GM21528 (cell line): ENCODE results near the gene ELF4.

ENCODE experiments used
- ATAC-seq: cut with Tn5 transposase; IDR thresholded peaks from one replicate; pipeline ENCODE4 v1.9.1; 2021; ENCODE audit warnings: mild to moderate bottlenecking, moderate library complexity; ENCODE audit not compliant: unreplicated experiment, low FRiP score

The ELF4 gene

DNA sequence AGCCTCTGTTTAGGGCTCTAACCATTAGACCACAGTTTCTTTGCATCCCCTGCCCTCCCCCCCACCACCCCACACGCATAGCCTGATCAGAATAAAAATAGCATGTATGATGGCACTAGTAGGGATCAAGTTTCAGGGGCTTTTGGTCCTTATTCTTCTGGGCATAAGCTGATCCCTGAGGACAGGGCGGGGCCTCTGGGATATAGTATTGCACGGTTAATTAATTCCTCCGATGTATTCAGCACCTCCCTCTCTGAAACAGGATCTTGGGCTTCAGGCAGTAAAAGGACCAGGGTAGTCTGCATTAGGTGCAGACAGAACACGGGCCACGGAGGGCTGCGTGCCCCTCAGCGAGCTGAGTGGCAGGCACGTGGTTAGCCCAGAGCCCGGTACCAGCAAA lies 57.1 kb downstream of the ELF4 start:
- no peak for ATAC-seq

DNA sequence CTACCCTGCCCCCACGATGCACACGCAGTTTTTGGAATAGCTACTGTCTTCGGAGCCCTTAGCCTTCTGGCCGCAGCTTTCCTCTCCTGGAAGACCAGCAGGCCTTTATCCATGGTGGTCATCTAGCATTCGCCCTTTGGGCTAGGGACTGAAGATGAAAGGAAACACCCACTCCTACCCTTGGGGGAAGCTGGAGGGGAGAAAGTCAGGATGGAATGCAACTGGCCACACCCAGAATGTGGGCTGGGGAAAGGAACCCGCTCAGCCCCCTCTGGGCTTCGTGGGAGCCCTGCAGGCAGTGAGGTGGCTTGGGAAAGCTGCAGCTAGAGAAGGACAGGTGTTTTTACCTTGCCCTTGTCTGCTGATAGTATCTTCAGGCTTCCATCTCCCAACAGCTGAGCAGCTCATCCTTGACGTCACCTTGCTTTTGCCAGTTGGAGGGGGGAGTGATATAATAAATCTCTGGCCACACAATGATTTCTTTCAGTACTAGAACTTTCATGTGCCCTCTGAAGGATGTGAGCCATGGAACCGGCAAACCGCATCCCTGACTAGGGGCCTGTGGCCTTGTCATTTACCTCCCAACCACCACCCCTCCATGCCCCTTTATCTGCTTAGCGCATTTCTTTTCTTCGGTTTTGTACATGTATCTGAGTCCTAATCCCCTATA lies 59.0 kb downstream of the ELF4 start:
- ATAC-seq, result no peak

DNA sequence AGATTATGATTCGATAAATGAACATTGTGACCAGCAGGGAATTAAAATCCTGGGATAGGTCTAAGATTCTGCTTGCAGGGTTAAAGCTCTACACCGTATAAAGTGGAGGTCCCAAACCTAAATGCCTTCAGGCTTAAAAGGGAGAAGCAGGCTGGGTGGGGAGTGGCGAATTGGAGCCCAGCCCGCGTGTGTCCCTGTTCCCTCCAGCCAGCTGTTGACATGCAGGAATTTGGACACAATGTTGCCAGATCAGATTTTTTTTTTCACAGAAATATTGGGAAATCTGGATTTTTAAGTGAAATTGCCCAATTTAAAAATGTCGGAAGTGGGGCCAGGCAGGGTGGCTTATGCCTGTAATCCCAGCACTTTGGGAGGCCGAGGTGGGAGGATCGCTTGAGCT lies 60.5 kb downstream of the ELF4 start:
- no peak for ATAC-seq

DNA sequence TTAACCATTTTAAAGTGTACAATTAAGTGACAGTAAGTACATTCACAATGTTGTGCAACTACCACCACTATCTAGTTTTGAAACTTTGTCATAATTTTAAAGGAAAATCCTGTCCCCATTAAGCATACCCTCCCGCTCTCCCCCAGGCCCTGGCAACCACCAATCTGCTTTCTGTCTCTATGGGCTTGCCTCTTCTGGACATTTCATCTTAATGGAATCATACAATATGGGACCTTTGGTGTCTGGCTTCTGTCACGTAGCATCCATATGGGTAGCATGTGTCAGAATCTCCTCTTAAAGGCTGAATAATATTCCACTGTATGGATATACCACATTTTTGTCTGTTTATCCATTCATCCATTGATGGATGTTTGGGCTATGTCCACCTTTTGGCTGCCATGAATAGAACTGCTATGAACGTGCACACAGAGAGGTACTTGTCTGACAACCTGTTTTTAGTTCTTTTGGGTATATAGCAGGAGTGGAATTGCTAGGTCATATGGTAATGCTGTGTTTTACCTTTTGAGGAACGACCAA lies 61.5 kb downstream of the ELF4 start:
- no peak for ATAC-seq

DNA sequence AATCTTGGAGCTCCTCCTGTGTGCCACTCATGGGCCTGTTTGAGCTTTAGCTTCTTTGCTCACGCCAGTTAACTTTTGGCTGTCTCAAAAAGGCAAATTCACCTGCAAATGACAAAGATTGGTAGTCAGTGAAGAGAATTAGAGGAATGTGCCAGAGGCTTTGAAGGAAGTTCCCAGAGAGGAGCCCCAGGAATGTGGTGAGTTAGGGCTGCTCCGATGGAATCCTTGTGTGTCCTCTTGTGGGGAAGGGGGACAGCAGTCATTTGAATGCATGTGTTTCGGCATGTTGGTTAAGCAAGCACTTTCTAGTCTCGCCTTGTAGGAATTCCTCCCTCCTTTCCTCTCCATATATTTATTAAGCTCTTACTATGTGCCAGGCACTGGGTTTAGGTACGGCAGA lies 62.9 kb downstream of the ELF4 start:
- no peak for ATAC-seq

DNA sequence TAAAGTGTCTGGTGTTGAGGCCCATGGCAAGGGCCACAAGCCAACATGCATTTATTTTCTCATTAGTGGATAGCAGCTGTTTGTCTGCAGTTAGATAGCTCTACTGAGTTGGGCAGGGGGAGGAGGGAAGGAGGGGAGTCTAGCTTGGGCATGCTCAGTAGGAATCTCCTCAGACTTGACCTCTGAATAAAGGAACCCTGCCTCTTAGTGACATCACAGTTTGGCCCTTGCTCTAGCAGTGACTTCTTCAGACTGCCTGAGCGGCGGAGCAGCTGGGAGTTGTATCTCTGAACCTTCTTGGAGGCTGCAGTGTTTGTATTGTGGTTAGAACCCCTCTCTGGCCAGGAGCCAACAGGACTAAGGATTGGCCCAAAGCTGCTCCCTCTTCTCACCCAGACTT lies 70.5 kb downstream of the ELF4 start:
- no peak for ATAC-seq

DNA sequence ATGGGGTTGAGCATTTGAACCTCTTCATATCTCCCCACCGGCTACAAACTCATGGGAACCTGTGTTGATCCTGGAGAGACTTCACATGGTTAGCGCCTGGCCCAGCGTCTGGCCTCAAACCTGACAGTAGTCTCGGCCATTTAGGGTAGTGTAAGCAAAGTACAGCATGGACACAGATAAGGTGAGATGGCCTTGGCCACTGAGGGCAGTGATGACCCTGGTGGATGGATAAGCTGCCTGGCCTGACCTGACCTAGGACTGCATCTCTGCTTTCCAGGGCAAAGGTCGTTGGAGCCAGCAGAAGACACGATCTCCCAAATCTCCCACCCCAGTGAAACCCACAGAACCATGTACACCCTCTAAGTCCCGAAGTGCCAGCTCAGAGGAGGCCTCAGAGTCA lies 76.1 kb downstream of the ELF4 start:
- no peak for ATAC-seq

DNA sequence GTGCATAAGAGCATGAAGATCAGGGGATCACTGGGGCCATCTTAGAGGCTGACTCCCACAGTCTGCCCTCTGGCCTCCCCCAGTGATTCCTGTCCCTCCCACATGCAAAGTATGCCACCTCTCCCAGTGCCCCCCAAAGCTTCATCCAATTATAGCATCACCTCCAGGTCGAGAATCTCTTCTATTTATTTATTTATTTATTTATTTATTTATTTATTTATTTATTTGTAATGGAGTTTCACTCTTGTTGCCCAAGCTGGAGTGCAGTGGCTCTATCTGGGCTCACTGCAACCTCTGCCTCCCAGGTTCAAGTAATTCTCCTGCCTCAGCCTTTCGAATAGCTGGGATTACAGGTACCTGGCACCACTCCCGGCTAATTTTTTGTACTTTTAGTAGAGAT lies 77.7 kb downstream of the ELF4 start:
- no peak for ATAC-seq

DNA sequence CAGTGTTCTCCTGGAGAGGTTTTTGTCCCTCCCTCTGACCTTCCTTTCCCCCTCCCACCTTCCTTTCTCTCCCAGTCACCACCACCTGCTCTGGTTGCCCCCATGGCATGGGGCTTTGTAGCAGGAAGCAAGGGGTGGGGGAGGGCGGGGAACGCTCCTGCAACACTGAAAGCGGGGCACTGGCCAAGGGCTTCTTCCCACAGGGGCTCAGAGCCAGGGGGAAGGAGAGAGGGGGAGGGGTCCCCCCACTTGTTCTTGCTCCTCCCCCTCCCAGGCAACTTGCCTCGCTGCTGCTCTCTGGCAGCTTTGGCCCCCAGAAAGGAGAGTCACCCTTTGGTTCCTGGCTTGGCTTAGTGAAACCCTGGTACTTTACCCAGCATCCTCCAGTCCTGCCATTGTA lies 79.5 kb downstream of the ELF4 start:
- ATAC-seq, result no peak

DNA sequence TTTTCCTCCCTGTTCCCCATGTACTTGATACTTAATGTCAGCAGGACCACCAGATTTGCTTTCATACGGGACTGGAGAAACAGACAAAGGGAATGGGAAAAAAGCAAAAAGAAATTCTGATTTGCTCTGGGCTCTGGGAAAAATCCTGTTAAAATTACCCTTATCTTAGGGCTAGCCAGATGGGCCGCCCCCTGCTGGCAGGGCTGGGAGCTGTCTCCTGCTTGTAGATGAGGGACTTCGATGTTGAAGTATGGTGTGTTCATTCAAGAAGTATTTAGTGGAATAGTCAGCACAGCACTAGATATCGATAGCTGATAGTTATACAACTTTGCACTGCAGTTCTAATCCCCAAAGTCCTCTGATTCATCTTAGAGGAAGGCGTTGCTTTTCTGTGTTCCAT lies 82.1 kb downstream of the ELF4 start:
- no peak for ATAC-seq

DNA sequence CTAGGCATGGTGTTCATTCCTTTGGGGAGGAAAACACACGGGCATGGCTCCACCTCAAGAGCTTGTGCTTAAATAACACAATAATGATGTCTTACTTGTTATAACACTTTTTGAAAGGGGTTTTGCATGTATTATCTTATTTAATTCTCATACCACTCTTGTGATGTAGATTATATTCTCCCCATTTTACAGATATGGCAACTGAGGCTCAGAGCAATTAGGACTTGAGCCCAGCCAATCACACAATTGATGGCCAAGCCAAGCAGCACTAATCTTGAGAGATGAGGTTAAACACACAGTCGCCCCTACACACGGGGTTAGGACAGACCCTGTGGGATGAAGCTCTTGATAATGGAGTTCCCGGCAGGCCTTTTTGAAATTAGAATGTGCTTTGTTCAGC lies 82.7 kb downstream of the ELF4 start:
- ATAC-seq, result no peak

DNA sequence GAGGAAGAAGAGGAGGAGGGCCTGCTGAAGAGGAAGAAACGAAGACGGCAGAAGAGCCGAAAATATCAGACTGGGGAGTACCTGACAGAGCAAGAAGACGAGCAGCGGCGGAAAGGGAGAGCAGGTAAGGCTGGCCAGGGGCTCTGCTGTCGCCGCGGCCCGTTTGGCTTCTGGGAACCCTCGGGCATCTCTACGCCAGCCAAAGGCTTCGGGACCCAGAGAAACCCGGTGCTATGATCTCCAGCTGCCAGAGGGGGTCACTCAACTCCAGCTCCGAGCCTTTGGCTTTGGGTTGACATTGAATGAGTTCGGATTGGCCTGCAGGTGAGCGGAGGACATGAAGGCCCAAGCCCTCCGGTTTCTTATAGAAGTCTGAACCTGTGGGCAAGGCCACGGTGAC lies 85.0 kb downstream of the ELF4 start:
- no peak for ATAC-seq

DNA sequence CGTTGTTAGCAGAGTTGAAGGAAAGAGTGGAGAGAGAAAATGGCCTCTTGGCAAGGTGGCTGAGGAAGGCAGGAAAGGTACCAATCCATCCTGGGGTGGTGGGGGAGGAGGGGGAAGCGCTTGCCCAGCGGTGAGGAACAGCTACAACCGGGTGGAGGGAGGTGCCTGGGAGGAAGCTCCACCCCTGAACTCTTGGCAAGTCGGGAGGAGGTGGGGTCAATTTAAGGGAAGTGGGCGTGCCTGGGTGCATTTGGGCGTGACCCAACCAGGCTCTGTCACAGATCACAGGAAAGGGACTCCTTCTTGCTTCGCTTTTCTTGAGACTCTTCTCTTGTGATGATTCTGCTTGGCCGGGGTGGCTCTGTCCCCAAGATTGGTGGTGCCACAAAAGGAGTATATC lies 86.2 kb downstream of the ELF4 start:
- ATAC-seq, result peak; percentile 99

DNA sequence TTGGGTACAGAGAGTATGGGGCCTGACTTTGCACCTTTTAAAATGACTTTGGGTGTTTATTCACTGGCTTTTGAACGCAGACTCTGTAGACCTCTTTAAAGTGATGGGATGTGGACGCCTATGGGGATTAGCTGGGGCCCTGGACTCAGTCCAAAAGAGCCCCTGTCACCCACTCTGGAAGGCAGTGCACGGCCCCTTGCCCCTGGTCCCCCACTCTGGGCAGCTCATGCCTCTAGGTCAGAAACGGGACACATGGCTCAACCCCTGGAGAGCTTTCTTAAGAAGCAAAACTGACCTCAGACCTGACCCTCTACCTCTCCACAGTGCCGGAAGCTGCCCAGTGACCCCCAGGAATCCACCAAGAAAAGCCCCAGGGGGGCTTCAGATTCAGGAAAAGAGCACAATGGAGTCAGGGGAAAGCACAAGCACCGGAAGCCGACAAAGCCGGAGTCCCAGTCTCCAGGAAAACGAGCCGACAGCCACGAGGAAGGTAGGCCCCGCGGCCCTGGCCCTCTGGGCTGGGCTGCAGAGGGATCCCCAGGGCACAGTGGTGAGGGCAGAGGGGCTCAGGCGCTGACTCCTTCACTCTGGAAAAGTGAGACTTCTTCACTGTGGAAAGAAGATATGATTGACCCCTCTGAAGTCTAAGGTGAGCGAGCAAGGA lies 89.5 kb downstream of the ELF4 start:
- ATAC-seq, result no peak

DNA sequence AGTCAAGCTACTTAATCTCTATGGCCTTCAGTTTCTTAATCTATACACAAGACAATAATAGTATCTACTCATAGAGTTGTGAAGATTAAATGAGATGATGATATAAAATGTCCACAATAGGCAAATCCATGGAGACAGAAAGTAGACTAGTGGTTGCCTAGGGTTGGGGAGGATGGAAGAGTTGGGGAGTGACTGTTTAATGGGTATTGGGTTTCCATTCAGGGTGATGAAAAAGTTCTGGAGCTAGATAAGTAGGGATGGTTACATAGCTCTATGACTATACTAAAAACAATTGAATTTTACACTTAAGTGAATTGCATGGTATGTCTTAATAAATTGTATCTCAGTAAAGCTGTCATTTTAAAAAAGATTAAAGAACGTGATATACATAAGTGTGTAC lies 92.2 kb downstream of the ELF4 start:
- no peak for ATAC-seq

DNA sequence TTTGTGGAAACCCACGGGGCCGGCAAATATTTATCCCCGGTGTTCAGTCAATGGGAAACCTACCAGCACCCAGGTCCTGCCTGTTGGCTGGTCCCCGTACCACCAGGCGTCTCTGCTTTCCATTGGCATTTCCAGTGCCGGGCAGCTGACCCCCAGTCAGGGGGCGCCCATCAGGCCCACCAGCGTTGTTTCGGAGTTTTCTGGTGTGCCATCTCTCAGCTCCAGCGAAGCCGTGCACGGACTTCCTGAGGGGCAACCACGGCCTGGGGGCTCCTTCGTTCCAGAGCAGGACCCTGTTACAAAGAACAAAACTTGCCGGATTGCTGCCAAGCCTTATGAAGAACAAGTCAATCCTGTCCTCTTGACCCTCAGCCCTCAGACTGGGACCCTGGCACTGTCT lies 95.1 kb downstream of the ELF4 start:
- ATAC-seq, result no peak
